Transverse colon (tissue), 4 donors: Measurements from ENCODE around the gene MDN1. TPM values are rescaled to one million over a fixed set of nuclear protein-coding genes. Genes with fewer than 3 reads are reported as not detected.

Source experiments
- DNase-seq: peaks from one replicate; pipeline ENCODE4 v3.0.0-alpha.2; 2019
- H3K27ac ChIP-seq, 4 donors: fragments of 200-600 bp; sonication (generic); 2 replicates each; pipeline ENCODE4 v1.5.1; 2016 to 2018; ENCODE audit warnings: inconsistent platforms in 4 of 4
- H3K27me3 ChIP-seq: fragments of 200-600 bp; sonication (generic); 2 replicates; pipeline ENCODE4 v1.5.1; 2017; ENCODE audit warnings: inconsistent platforms
- H3K36me3 ChIP-seq, 4 donors: fragments of 200-600 bp; sonication (generic); 2 replicates each; pipeline ENCODE4 v1.5.1; 2017 to 2019; ENCODE audit warnings: inconsistent platforms in 4 of 4
- H3K4me1 ChIP-seq, 4 donors: fragments of 200-600 bp; sonication (generic); 2 replicates each; pipeline ENCODE4 v1.5.1; 2017 to 2020; ENCODE audit warnings: inconsistent platforms in 4 of 4
- H3K4me3 ChIP-seq, 4 donors: fragments of 200-600 bp; sonication (generic); 1 replicate in 1 of 4; 2 replicates in 3 of 4; pipeline versions ENCODE4 v1.5.1 to v1.6.1; 2017 to 2019; ENCODE audit warnings: inconsistent platforms in 4 of 4
- H3K9me3 ChIP-seq, 2 donors: fragments of 200-600 bp; sonication (generic); 2 replicates each; pipeline ENCODE4 v1.5.1; 2017 to 2019; ENCODE audit warnings: inconsistent platforms in 2 of 2
- CTCF ChIP-seq, 5 experiments: fragments of 200-600 bp in 3 of 5; fragments of 450-650 bp in 2 of 5; sonication (generic) in 3 of 5; IDR thresholded peaks; 1 replicate in 2 of 5; 2 replicates in 3 of 5; pipeline ENCODE4 v1.5.1; 2016 to 2017; ENCODE audit warnings: antibody characterized with exemption in 5 of 5, inconsistent platforms in 3 of 5, mild to moderate bottlenecking in 2 of 5, moderate library complexity in 1 of 5
- EP300 ChIP-seq: sonication (generic); formaldehyde crosslinking; IDR thresholded peaks from one replicate; pipeline ENCODE4 v1.6.1; 2017; ENCODE audit warnings: antibody characterized with exemption, low read depth
- POLR2A ChIP-seq: fragments of 450-650 bp; IDR thresholded peaks from one replicate; pipeline ENCODE4 v1.6.1; 2016; ENCODE audit warnings: antibody characterized with exemption, mild to moderate bottlenecking, moderate library complexity
- POLR2AphosphoS5 ChIP-seq, 3 donors: sonication (generic); formaldehyde crosslinking; IDR thresholded peaks; one replicate each; pipeline ENCODE4 v1.6.1; 2016; ENCODE audit warnings: antibody characterized with exemption in 3 of 3
- WGBS, 2 donors: methylation state at CpG; one replicate each; pipeline ENCODE4 v1.1.5; 2018; ENCODE audit warnings: low coverage in 1 of 2; 5-methylcytosine and 5-hydroxymethylcytosine counted together
- in situ Hi-C, 4 donors: fragments of 200-750 bp; cut with MboI; loops; one replicate each; pipeline versions ENCODE4 v1.15.0 to v1.15.1; 2017; ENCODE audit warnings: low sequenced_read_pairs in 3 of 4, low pct_ligation_motif_present in 1 of 4, low pct_unique_long_range_greater_than_20kb in 1 of 4
- intact Hi-C: fragments of 100-400 bp; cut with DNase I; formaldehyde crosslinking; loops from one replicate; pipeline ENCODE4 v1.15.1; 2023; ENCODE audit warnings: low total_unique reads
- total RNA-seq, 4 donors: library from RNA; depleted of rRNA; stranded (reverse); fragments of >200 nt; gene quantifications; one replicate each; pipeline ENCODE4 v1.1.0, GENCODE V29; 2016

Gene MDN1
- total RNA-seq, 4 donors from 2014 or later = 16.8 to 30.8 (median 24.0) TPM

GRCh38 chr6:89834884-89835792 is 15.5 kb upstream of the MDN1 start:
- in situ Hi-C loops = loop anchor here in 1 of 4 donors (25.0 kb wide), 1 partner anchor 873 kb away; the partner anchor contains the start of gene RNGTT
- Histone ChIP-seq H3K9me3 (no peaks in the 10 kb centered on the region), H3K27ac (no peak overlapping the region), H3K27me3 (no peaks in the 10 kb centered on the region), H3K4me3 (no peak overlapping the region), H3K4me1 (peaks cover 4 to 11% (median 8%) of the 10 kb centered on the region in 4 donors), H3K36me3 (no peaks in the 10 kb centered on the region)
- DNase-seq = no peak
- 77 to 82% methylated on average over 4 to 12 of the region's 12 CpGs for WGBS, 2 donors
- no peak for TF ChIP-seq POLR2A
- TF ChIP-seq POLR2AphosphoS5 (IDR thresholded peaks at IDR 0.05) = no peak
- TF ChIP-seq CTCF (IDR thresholded peaks at IDR 0.05) = no peak
- no peak for TF ChIP-seq EP300
- intact Hi-C loops = no loop called here

GRCh38 chr6:89830170-89830809 is 10.7 kb upstream of the MDN1 start:
- H3K27ac ChIP-seq = peak overlapping the region; percentile 88 to 97 (median 92)
- peak overlapping the region; percentile 79 to 89 (median 84) for H3K4me3 ChIP-seq
- TF ChIP-seq POLR2AphosphoS5 (IDR thresholded peaks at IDR 0.05) (no peak), EP300 (no peak), CTCF (IDR thresholded peaks at IDR 0.05) (no peak), POLR2A (no peak)
- no peak for DNase-seq
- H3K27me3 ChIP-seq = no peaks in the 10 kb centered on the region
- intact Hi-C loops (no loop called here), in situ Hi-C loops (loop anchor here in 1 of 4 donors (25.0 kb wide), 1 partner anchor 868 kb away; the partner anchor contains the start of gene RNGTT)
- no peaks in the 10 kb centered on the region for H3K9me3 ChIP-seq
- H3K36me3 ChIP-seq = no peaks in the 10 kb centered on the region
- WGBS, 2 donors = 4 to 5% methylated on average over 15 of the region's 15 CpGs
- peaks cover 4 to 14% (median 10%) of the 10 kb centered on the region in 4 donors for H3K4me1 ChIP-seq

GRCh38 chr6:89829472-89830169 is 10.0 kb upstream of the MDN1 start, which contains the start of gene CASP8AP2:
Gene CASP8AP2 (plus strand): TSS chr6:89829880.
- intact Hi-C loops = no loop called here
- WGBS, 2 donors = 0% methylated on average over 4 to 28 of the region's 41 CpGs
- Histone ChIP-seq H3K27ac (peak within 1 kb of the TSS; percentile 88 to 97 (median 92)), H3K9me3 (no peaks in the 10 kb centered on the region), H3K4me3 (peak within 1 kb of the TSS; percentile 79 to 89 (median 84)), H3K27me3 (no peaks in the 10 kb centered on the region), H3K36me3 (no peaks in the 10 kb centered on the region), H3K4me1 (peaks cover 4 to 14% (median 10%) of the 10 kb centered on the region in 4 donors)
- peak; percentile 59 for TF ChIP-seq POLR2A
- no peak for TF ChIP-seq EP300
- peak; percentile 4 to 80 (median 59) for TF ChIP-seq POLR2AphosphoS5 (IDR thresholded peaks at IDR 0.05)
- TF ChIP-seq CTCF (IDR thresholded peaks at IDR 0.05) = no peak
- in situ Hi-C loops = loop anchor here in 1 of 4 donors (25.0 kb wide), 1 partner anchor 867 kb away; the partner anchor contains the start of gene RNGTT
- DNase-seq = peak; percentile 97
